ENCODE results near the gene ABLIM1.

GRCh38 chr10:114537736-114538135, 120.3 kb downstream of the ABLIM1 start:
- TF ChIP-seq CTCF (conservative IDR thresholded peaks at IDR 0.05; ENCODE audit: low read depth, low read length) (no peak), MXI1 (IDR thresholded peaks at IDR 0.05; ENCODE audit: borderline replicate concordance, low read depth, low read length) (no peak), USF2 (IDR thresholded peaks at IDR 0.05; ENCODE audit: low read depth, low read length) (no peak), RCOR1 (IDR thresholded peaks at IDR 0.05; ENCODE audit: insufficient replicate concordance, low read length) (no peak), POLR2A (IDR thresholded peaks at IDR 0.05; ENCODE audit: low read depth, low read length) (no peak), RFX5 (IDR thresholded peaks at IDR 0.05; ENCODE audit: low read depth, low read length) (no peak), RAD21 (IDR thresholded peaks at IDR 0.05; ENCODE audit: low read length) (no peak), BHLHE40 (IDR thresholded peaks at IDR 0.05; ENCODE audit: low read depth, low read length) (no peak), MAFK (IDR thresholded peaks at IDR 0.05; ENCODE audit: low read depth, low read length) (no peak), FOS (IDR thresholded peaks at IDR 0.05; ENCODE audit: low read depth, low read length) (no peak), CEBPB (IDR thresholded peaks at IDR 0.05; ENCODE audit: low read depth, low read length) (no peak)

All from IMR-90 (cell line).